DMS114 treated with DMSO at 0.1 percent for 48 hours (cell line): Measurements from ENCODE around the gene KDM4F.
"Not testable (repeated sequence)": the region's sequence is repeated elsewhere in the genome, so short reads cannot be mapped to it uniquely, and the experiment has no call there.

Source experiments
- DNase-seq: peaks from one replicate; lab custom pipeline; 2025; ENCODE audit not compliant: unreplicated experiment; lab: John Stamatoyannopoulos, UW

The KDM4F gene

GRCh38 chr11:95049122-95049521 is at the start of gene KDM4F:
TSS of gene KDM4F (plus strand) at chr11:95049422.
- not testable (repeated sequence) for DNase-seq

- DNase-seq, result no peak
These were observed 45.5 kb upstream of the KDM4F start for GRCh38 chr11:95003716-95004115.

- DNase-seq, result no peak
These were observed 43.6 kb upstream of the KDM4F start for GRCh38 chr11:95005642-95006041.

- no peak for DNase-seq
These were observed 37.8 kb upstream of the KDM4F start for GRCh38 chr11:95011376-95011775.

- DNase-seq, result no peak
These were observed 34.9 kb upstream of the KDM4F start for GRCh38 chr11:95014184-95014821.

- DNase-seq, result no peak
These were observed 33.1 kb upstream of the KDM4F start for GRCh38 chr11:95016139-95016538.

GRCh38 chr11:95021468-95021867 is 27.8 kb upstream of the KDM4F start:
- not testable (repeated sequence) for DNase-seq

- DNase-seq, result no peak
These were observed 24.3 kb upstream of the KDM4F start, which contains the start of gene KDM4E for GRCh38 chr11:95024958-95025357. TSS of gene KDM4E (plus strand) at chr11:95025258. CDS start at chr11:95025558, 300 bp downstream.

GRCh38 chr11:95025594-95025993 is 23.6 kb upstream of the KDM4F start:
- not testable (repeated sequence) for DNase-seq

GRCh38 chr11:95028357-95028756 is 20.9 kb upstream of the KDM4F start:
- DNase-seq, result no peak

- DNase-seq, result no peak
These were observed 16.2 kb upstream of the KDM4F start for GRCh38 chr11:95033051-95033450.

GRCh38 chr11:95035316-95035715 is 13.9 kb upstream of the KDM4F start:
- DNase-seq, result no peak

GRCh38 chr11:95037356-95038035 is 11.7 kb upstream of the KDM4F start:
- DNase-seq, result peak; percentile 7

GRCh38 chr11:95042239-95042638 is 7.0 kb upstream of the KDM4F start:
- DNase-seq, result no peak

GRCh38 chr11:95042906-95043305 is 6.3 kb upstream of the KDM4F start:
- DNase-seq, result no peak

GRCh38 chr11:95044010-95044409 is 5.2 kb upstream of the KDM4F start:
- no peak for DNase-seq

GRCh38 chr11:95045812-95046211 is 3.4 kb upstream of the KDM4F start:
- DNase-seq, result no peak

GRCh38 chr11:95050595-95051202 is 1.5 kb downstream of the KDM4F start:
- DNase-seq, result no peak

- no peak for DNase-seq
These were observed 5.1 kb downstream of the KDM4F start for GRCh38 chr11:95054356-95054755.

- DNase-seq, result no peak
These were observed 6.2 kb downstream of the KDM4F start for GRCh38 chr11:95055283-95055897.

GRCh38 chr11:95057959-95058358 is 8.7 kb downstream of the KDM4F start:
- no peak for DNase-seq

GRCh38 chr11:95058621-95059020 is 9.4 kb downstream of the KDM4F start:
- DNase-seq, result no peak
